HG03457 (cell line): Measurements from ENCODE around the gene SORBS1.
"Not testable (repeated sequence)": the region's sequence is repeated elsewhere in the genome, so short reads cannot be mapped to it uniquely, and the experiment has no call there.

Experiments used
- ATAC-seq: cut with Tn5 transposase; IDR thresholded peaks from one replicate; pipeline ENCODE4 v1.9.1; 2021; ENCODE audit warnings: moderate number of reproducible peaks; ENCODE audit not compliant: unreplicated experiment

The SORBS1 gene

GRCh38 chr10:95356190-95356955 lies 204.8 kb downstream of the SORBS1 start:
- ATAC-seq, result no peak

- no peak for ATAC-seq
Measured at GRCh38 chr10:95355301-95355700, 205.9 kb downstream of the SORBS1 start.

- no peak for ATAC-seq
Measured at GRCh38 chr10:95354110-95354509, 207.1 kb downstream of the SORBS1 start.

GRCh38 chr10:95353123-95353522 lies 208.0 kb downstream of the SORBS1 start:
- ATAC-seq, result no peak

- ATAC-seq, result no peak
Measured at GRCh38 chr10:95352684-95353083, 208.5 kb downstream of the SORBS1 start.

- no peak for ATAC-seq
Measured at GRCh38 chr10:95350830-95351228, 210.3 kb downstream of the SORBS1 start.

GRCh38 chr10:95350219-95350829 lies 210.8 kb downstream of the SORBS1 start:
- ATAC-seq, result no peak

GRCh38 chr10:95347402-95347766 lies 213.8 kb downstream of the SORBS1 start:
- ATAC-seq, result not testable (repeated sequence)

GRCh38 chr10:95346715-95347401 lies 214.3 kb downstream of the SORBS1 start:
- ATAC-seq, result no peak

- no peak for ATAC-seq
Measured at GRCh38 chr10:95343573-95343972, 217.6 kb downstream of the SORBS1 start.

GRCh38 chr10:95341716-95342130 lies 219.4 kb downstream of the SORBS1 start:
- no peak for ATAC-seq

- no peak for ATAC-seq
Measured at GRCh38 chr10:95339863-95340262, 221.3 kb downstream of the SORBS1 start.

- no peak for ATAC-seq
Measured at GRCh38 chr10:95337423-95338160, 223.6 kb downstream of the SORBS1 start.

- no peak for ATAC-seq
Measured at GRCh38 chr10:95336702-95337101, 224.5 kb downstream of the SORBS1 start.

- no peak for ATAC-seq
Measured at GRCh38 chr10:95335933-95336699, 225.1 kb downstream of the SORBS1 start.

GRCh38 chr10:95334805-95335144 lies 226.4 kb downstream of the SORBS1 start:
- no peak for ATAC-seq

GRCh38 chr10:95333997-95334804 lies 227.0 kb downstream of the SORBS1 start:
- ATAC-seq, result no peak

- no peak for ATAC-seq
Measured at GRCh38 chr10:95332666-95333249, 228.4 kb downstream of the SORBS1 start.

GRCh38 chr10:95331596-95332130 lies 229.5 kb downstream of the SORBS1 start:
- no peak for ATAC-seq
